HG02588 (cell line): ENCODE data around the gene TRERF1.
"Not testable (repeated sequence)": the region's sequence is repeated elsewhere in the genome, so short reads cannot be mapped to it uniquely, and the experiment has no call there.

Source experiments
- ATAC-seq: cut with Tn5 transposase; IDR thresholded peaks from one replicate; pipeline ENCODE4 v1.9.1; 2021; ENCODE audit warnings: mild to moderate bottlenecking, moderate library complexity; ENCODE audit not compliant: unreplicated experiment

TRERF1 gene

GRCh38 chr6:42229506-42230119 lies 222.1 kb downstream of the TRERF1 start:
- no peak for ATAC-seq

- ATAC-seq = no peak
Measured at GRCh38 chr6:42228305-42228704, 223.4 kb downstream of the TRERF1 start.

- no peak for ATAC-seq
Measured at GRCh38 chr6:42227173-42227850, 224.4 kb downstream of the TRERF1 start.

GRCh38 chr6:42226645-42227143 lies 225.0 kb downstream of the TRERF1 start:
- no peak for ATAC-seq

- ATAC-seq = no peak
Measured at GRCh38 chr6:42226161-42226611, 225.5 kb downstream of the TRERF1 start.

GRCh38 chr6:42225419-42225818 lies 226.3 kb downstream of the TRERF1 start:
- no peak for ATAC-seq

GRCh38 chr6:42225029-42225339 lies 226.7 kb downstream of the TRERF1 start:
- no peak for ATAC-seq

- peak; percentile 86 for ATAC-seq
Measured at GRCh38 chr6:42224222-42225028, 227.3 kb downstream of the TRERF1 start.

- no peak for ATAC-seq
Measured at GRCh38 chr6:42222448-42222847, 229.3 kb downstream of the TRERF1 start.

- no peak for ATAC-seq
Measured at GRCh38 chr6:42221546-42221945, 230.2 kb downstream of the TRERF1 start.

GRCh38 chr6:42220807-42221206 lies 230.9 kb downstream of the TRERF1 start:
- ATAC-seq = no peak

GRCh38 chr6:42217519-42218367 lies 234.0 kb downstream of the TRERF1 start, which contains the start of gene MRPS10:
MRPS10 (minus strand) TSS chr6:42217861; CDS start chr6:42217849, 12 bp downstream.
- peak; percentile 84 for ATAC-seq

- no peak for ATAC-seq
Measured at GRCh38 chr6:42217157-42217518, 234.6 kb downstream of the TRERF1 start.

- not testable (repeated sequence) for ATAC-seq
Measured at GRCh38 chr6:42216495-42216894, 235.2 kb downstream of the TRERF1 start.

- no peak for ATAC-seq
Measured at GRCh38 chr6:42212442-42212841, 239.3 kb downstream of the TRERF1 start.

- ATAC-seq = no peak
Measured at GRCh38 chr6:42211726-42212125, 240.0 kb downstream of the TRERF1 start.

GRCh38 chr6:42210551-42210950 lies 241.2 kb downstream of the TRERF1 start:
- ATAC-seq = no peak

- not testable (repeated sequence) for ATAC-seq
Measured at GRCh38 chr6:42207559-42207958, 244.2 kb downstream of the TRERF1 start.

- ATAC-seq = no peak
Measured at GRCh38 chr6:42204768-42205282, 246.9 kb downstream of the TRERF1 start.

GRCh38 chr6:42203183-42203582 lies 248.5 kb downstream of the TRERF1 start:
- ATAC-seq = no peak
